Renal pelvis (tissue), 4 donors: ENCODE measurements around the gene C16orf90. TPM values are rescaled to one million over a fixed set of nuclear protein-coding genes. Genes with fewer than 3 reads are reported as not detected.
A peak's percentile ranks its signal among the peaks of the same experiment; 100 is the strongest.

ENCODE experiments used
- DNase-seq: peaks from one replicate; pipeline ENCODE4 v3.0.0-alpha.2; 2013
- polyA plus RNA-seq, 3 donors: library from polyadenylated mRNA; unstranded; fragments of 120-200 nt; gene quantifications; one replicate each; pipeline ENCODE4 v1.2.1, GENCODE V29; 2013; ENCODE audit not compliant: insufficient read length in 3 of 3

C16orf90 gene
- polyA plus RNA-seq, 3 donors: not detected

DNA sequence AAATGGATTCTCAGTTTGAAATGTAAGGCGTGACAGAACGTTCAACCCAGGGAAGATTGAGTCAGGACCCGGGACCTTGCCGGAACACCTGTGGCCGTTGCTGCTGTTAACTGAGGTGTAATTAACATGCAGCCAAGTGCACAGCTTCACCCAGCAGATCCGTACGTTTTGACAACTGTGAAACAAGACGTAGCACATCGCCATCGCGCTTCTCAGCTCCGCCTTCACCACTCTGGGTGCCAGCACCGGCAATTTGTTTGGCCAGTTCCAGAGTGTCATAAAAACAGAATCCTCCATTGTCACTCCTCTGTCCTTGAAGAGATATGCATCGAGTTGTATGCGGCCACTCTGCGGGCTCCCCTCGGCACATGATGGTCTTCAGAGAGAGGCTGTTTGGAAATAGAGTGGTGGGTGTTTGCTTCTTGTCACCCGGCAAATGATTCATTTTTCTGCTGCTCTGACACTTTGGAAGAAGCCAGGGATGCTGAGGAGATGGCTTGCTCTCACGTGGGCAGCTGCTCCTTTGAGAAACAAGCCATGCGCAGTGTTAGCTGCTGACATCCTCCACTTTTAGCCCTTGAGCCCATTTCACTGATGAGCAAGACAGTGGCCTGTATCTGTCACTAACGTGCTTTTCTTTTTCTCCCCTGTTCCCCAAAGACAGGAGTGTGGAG, 29.2 kb downstream of the C16orf90 start:
- no peak for DNase-seq

DNA sequence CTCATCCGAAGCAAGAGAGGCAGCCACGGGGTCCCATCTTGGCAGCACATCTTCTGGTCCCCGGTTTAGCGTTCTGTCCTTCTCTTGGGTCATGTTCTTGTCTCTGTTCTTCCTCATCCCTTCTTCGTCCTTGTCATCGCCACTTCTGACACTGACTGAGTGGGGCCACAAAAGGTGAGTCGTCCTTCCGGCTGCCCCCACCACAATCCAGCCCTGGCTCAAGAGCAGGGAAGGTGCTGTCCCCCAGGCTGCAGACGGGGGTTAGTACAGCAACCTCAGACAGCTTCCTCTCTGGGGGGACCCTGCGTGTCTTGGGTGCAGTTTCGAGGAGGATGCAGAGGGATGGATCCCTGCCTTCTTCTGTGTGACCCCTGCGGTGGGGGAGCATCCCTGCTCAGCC, 30.0 kb downstream of the C16orf90 start:
- no peak for DNase-seq

DNA sequence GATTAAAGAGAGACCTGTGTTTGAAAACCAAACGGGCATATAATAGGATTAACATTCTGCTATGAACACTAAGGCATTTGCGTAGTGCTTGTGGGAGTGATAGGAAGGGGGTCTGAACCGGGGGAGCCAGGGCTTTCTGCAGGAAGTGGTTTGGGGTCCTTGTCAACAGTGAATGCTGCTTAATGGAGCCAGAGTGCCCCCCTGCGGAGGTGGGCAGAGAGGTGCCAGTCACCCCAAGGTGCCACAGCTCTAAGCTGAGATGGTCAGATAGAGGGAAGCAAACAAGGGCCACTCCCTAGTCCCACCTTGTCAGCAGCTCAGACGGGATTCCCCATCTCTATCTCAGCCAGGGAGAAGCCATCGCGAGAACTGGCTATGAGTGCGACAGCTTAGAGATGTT, 34.1 kb downstream of the C16orf90 start:
- DNase-seq: no peak

GRCh38 chr16:3460585-3460984, 34.7 kb downstream of the C16orf90 start:
- no peak for DNase-seq

DNA sequence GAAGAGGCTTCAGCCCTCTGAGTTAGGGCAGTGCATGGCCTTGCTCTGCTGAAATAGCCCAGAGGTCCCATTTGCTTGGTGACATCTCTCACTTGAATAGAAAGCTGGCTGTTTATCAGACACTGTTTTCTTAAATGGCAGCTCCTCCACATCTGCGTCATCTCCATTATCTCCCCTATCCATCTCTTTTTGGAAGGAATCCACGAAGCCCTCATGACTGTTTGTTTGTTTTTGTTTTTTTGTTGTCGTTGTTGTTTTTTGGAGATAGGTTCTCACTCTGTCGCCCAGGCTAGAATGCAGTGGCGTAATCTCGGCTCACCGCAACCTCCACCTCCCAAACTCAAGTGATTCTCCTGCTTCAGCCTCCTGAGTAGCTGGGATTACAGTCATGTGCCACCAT, 35.2 kb downstream of the C16orf90 start:
- DNase-seq: no peak

- no peak for DNase-seq
These were observed 35.7 kb downstream of the C16orf90 start for GRCh38 chr16:3459401-3460090.

DNA sequence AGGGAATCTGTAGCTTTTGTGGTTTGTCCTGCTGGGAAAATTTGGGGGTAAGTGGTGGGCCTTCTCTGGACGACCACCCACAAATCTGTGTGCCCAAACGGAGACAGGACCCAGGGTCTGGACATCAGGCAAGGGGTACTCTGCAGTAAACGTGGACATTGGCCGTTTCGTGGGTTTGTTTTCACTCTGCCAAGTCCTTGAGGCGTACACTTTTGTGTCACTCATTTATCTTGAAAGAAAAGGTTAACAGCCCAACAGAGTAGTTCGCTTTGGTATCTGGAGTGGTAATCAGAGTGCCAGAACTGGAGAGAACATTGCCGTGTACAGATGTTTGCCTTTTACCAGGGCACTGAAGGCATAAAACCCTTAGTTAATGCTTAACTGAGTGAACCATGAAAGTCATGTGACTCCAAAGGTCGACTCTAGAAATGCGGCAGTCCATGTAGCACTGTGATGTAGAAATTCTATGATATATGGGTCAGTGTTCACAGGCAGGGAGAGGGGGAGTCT, 36.4 kb downstream of the C16orf90 start:
- DNase-seq: peak; percentile 64

DNA sequence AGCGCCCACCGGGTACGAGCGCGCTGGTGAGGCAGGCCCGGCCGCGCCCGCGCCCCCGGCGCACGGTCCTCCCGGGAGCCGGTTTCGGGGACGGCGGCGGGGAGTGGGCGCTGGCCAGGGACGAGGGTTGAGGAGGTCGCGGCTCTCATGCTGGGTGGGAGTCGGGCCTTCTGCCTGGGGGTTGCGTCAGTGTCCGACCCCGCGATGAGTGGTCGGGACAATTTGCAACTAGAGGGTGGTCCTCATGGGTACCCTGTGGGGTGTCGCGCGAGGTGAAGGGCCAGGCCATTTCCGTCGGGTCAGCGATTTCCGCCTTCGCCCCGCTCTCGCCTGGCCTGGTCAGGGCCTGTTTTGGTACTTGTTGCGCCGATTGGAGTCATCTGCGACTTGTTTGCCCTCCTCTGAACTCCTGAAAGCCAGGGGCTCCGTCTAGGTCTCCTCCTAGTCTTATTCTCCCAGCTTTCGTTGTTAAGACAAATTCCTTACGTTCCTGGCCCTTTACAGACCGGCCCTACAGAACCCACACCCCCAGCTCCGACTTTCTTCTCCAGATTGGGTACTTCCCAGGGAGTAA, 36.9 kb downstream of the C16orf90 start:
- DNase-seq: no peak

GRCh38 chr16:3457434-3458252, 37.6 kb downstream of the C16orf90 start:
- peak; percentile 92 for DNase-seq

GRCh38 chr16:3454631-3455147, 40.6 kb downstream of the C16orf90 start:
- no peak for DNase-seq

GRCh38 chr16:3454093-3454492, 41.2 kb downstream of the C16orf90 start:
- no peak for DNase-seq

DNA sequence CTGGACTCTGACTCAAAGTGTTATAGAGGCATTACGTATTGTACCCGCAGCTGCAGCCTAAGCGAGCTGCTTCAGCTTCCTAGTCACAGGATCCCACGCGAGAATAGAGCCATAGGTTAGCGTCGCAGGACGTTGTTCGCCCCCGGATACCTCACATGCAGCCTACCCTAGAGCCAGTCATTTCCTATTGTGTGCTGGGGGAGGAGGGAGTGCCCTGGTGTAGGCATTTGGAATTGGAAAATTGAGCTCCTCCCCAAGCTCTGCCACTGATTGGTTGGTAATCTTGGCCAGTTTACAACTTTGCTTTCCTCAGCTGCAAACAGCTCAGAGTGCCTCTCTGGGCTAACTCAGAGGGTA, 51.3 kb downstream of the C16orf90 start:
- DNase-seq: no peak

Other genes starting within 250 kb of the C16orf90 start
- under 1 TPM; 0.20 to 0.38 (median 0.33) TPM for gene MEFV, start 238.9 kb downstream of the C16orf90 start, polyA plus RNA-seq
- 10 to 100 TPM; 49.3 to 51.4 (median 49.4) TPM for gene ZNF263, start 212.0 kb downstream of the C16orf90 start, polyA plus RNA-seq
- gene TIGD7, start 190.1 kb downstream of the C16orf90 start, polyA plus RNA-seq: 10 to 100 TPM; 10.5 to 15.9 (median 12.2) TPM
- gene ZNF75A, start 190.0 kb downstream of the C16orf90 start, polyA plus RNA-seq: 10 to 100 TPM; 44.1 to 65.2 (median 61.7) TPM
- gene OR2C1, start 139.6 kb downstream of the C16orf90 start, polyA plus RNA-seq: 1 to 10 TPM in 1 of 3 donors, under 1 TPM in 2; 0.53 to 1.1 (median 0.73) TPM
- gene ZSCAN32, start 94.5 kb downstream of the C16orf90 start, polyA plus RNA-seq: 10 to 100 TPM; 15.0 to 20.5 (median 17.8) TPM
- gene ZNF174, start 94.3 kb downstream of the C16orf90 start, polyA plus RNA-seq: 10 to 100 TPM; 14.6 to 17.6 (median 15.7) TPM
- gene ZNF597, start 52.0 kb downstream of the C16orf90 start, polyA plus RNA-seq: 1 to 10 TPM; 3.4 to 4.1 (median 3.9) TPM
- 10 to 100 TPM; 65.2 to 76.2 (median 68.1) TPM for gene NAA60, start 51.8 kb downstream of the C16orf90 start, polyA plus RNA-seq
- gene CLUAP1, start 5.5 kb upstream of the C16orf90 start, polyA plus RNA-seq: 10 to 100 TPM; 51.2 to 61.1 (median 55.6) TPM
- gene NLRC3, start 81.9 kb upstream of the C16orf90 start, polyA plus RNA-seq: 1 to 10 TPM; 1.2 to 2.5 (median 2.4) TPM
- 1 to 10 TPM; 4.9 to 8.7 (median 7.6) TPM for gene SLX4, start 116.1 kb upstream of the C16orf90 start, polyA plus RNA-seq
- 10 to 100 TPM; 30.0 to 42.2 (median 40.1) TPM for gene DNASE1, start 159.2 kb upstream of the C16orf90 start, polyA plus RNA-seq
- 100 to 1,000 TPM; 103 to 126 (median 109) TPM for gene TRAP1, start 222.0 kb upstream of the C16orf90 start, polyA plus RNA-seq